Parathyroid adenoma (tissue), 2 donors: ENCODE measurements around the gene HOXD10.

ENCODE experiments used
- H2AFZ ChIP-seq: fragments of 300-600 bp; sonication (generic); one replicate; pipeline ENCODE4 v1.7.0; 2017; ENCODE audit warnings: antibody characterized with exemption, mild to moderate bottlenecking
- H3K27ac ChIP-seq: fragments of 300-600 bp; sonication (generic); one replicate; pipeline ENCODE4 v1.7.0; 2017
- H3K27me3 ChIP-seq: fragments of 300-600 bp; sonication (generic); one replicate; pipeline ENCODE4 v1.7.0; 2017; ENCODE audit warnings: low read length; ENCODE audit not compliant: control insufficient read depth, insufficient read depth
- H3K36me3 ChIP-seq: fragments of 300-600 bp; sonication (generic); one replicate; pipeline ENCODE4 v1.7.0; 2017; ENCODE audit warnings: low read length; ENCODE audit not compliant: control insufficient read depth, insufficient read depth
- H3K4me1 ChIP-seq: fragments of 300-600 bp; sonication (generic); one replicate; pipeline ENCODE4 v1.7.0; 2017; ENCODE audit warnings: control low read depth
- H3K4me2 ChIP-seq: fragments of 300-600 bp; sonication (generic); one replicate; pipeline ENCODE4 v1.7.0; 2017; ENCODE audit warnings: low read length
- H3K4me3 ChIP-seq: fragments of 300-600 bp; sonication (generic); one replicate; pipeline ENCODE4 v1.7.0; 2017; ENCODE audit warnings: low read depth, low read length
- H3K79me2 ChIP-seq: fragments of 300-600 bp; sonication (generic); one replicate; pipeline ENCODE4 v1.7.0; 2017; ENCODE audit warnings: control low read depth
- H3K9ac ChIP-seq: fragments of 300-600 bp; sonication (generic); one replicate; pipeline ENCODE4 v1.7.0; 2017; ENCODE audit warnings: mild to moderate bottlenecking
- H3K9me3 ChIP-seq: fragments of 300-600 bp; sonication (generic); one replicate; pipeline ENCODE4 v1.7.0; 2017; ENCODE audit warnings: low read length; ENCODE audit not compliant: control insufficient read depth
- CTCF ChIP-seq: fragments of 300-600 bp; sonication (generic); IDR thresholded peaks from one replicate; pipeline ENCODE4 v1.7.0; 2017; ENCODE audit warnings: antibody characterized with exemption, mild to moderate bottlenecking
- donor health status: primary hyperparathyroidism.

HOXD10 gene

GRCh38 chr2:176158186-176158591 is 41.6 kb downstream of the HOXD10 start:
- Histone ChIP-seq H3K9ac (no peak overlapping the region), H3K4me1 (no peaks in the 10 kb centered on the region), H3K36me3 (no peaks in the 10 kb centered on the region), H2AFZ (no peak overlapping the region), H3K27ac (no peak overlapping the region), H3K4me2 (no peak overlapping the region), H3K4me3 (no peak overlapping the region), H3K9me3 (no peaks in the 10 kb centered on the region), H3K27me3 (peaks cover 27% of the 10 kb centered on the region), H3K79me2 (no peaks in the 10 kb centered on the region)
- TF ChIP-seq CTCF, result no peak

GRCh38 chr2:176158855-176159662 is 42.5 kb downstream of the HOXD10 start:
- Histone ChIP-seq H3K4me2 (no peak overlapping the region), H3K9ac (no peak overlapping the region), H3K4me3 (no peak overlapping the region), H3K79me2 (no peaks in the 10 kb centered on the region), H3K27me3 (peaks cover 32% of the 10 kb centered on the region), H3K27ac (no peak overlapping the region), H3K36me3 (peaks cover 3% of the 10 kb centered on the region), H2AFZ (no peak overlapping the region), H3K9me3 (no peaks in the 10 kb centered on the region), H3K4me1 (no peaks in the 10 kb centered on the region)
- no peak for TF ChIP-seq CTCF

- Histone ChIP-seq H3K4me3 (no peak overlapping the region), H3K9ac (no peak overlapping the region), H2AFZ (no peak overlapping the region), H3K4me1 (no peaks in the 10 kb centered on the region), H3K79me2 (no peaks in the 10 kb centered on the region), H3K36me3 (peaks cover 3% of the 10 kb centered on the region), H3K4me2 (no peak overlapping the region), H3K9me3 (no peaks in the 10 kb centered on the region), H3K27ac (no peak overlapping the region), H3K27me3 (peaks cover 39% of the 10 kb centered on the region)
- no peak for TF ChIP-seq CTCF
Observed at GRCh38 chr2:176159663-176160250, 43.2 kb downstream of the HOXD10 start.

- Histone ChIP-seq H3K4me2 (no peak overlapping the region), H3K27me3 (peaks cover 42% of the 10 kb centered on the region), H3K9me3 (no peaks in the 10 kb centered on the region), H3K27ac (no peak overlapping the region), H3K79me2 (no peaks in the 10 kb centered on the region), H3K9ac (no peak overlapping the region), H3K36me3 (peaks cover 3% of the 10 kb centered on the region), H2AFZ (no peak overlapping the region), H3K4me1 (no peaks in the 10 kb centered on the region), H3K4me3 (no peak overlapping the region)
- TF ChIP-seq CTCF, result no peak
Observed at GRCh38 chr2:176160251-176160985, 43.8 kb downstream of the HOXD10 start.
